ENCODE data around the gene PLCB2.

PLCB2 gene

GRCh38 chr15:40269604-40270003 is 38.1 kb downstream of the PLCB2 start:
- no peak for DNase-seq (ENCODE audit: low read depth, low spot score)
- no peaks in the 10 kb centered on the region for H3K9me3 ChIP-seq (ENCODE audit: control insufficient read depth, insufficient read depth, low read length)
- H3K27ac ChIP-seq (ENCODE audit: low read length) = no peak overlapping the region
- WGBS (ENCODE audit: insufficient coverage, insufficient read length) = no CpG with 5 or more reads among the region's 4 CpGs
- H3K36me3 ChIP-seq (ENCODE audit: control insufficient read depth, insufficient read depth, low read length) = peaks cover 2% of the 10 kb centered on the region; the same call in 1 of the 2 replicates
- H3K4me1 ChIP-seq (ENCODE audit: control insufficient read depth, insufficient read depth, low read length) = no peaks in the 10 kb centered on the region
- H3K4me3 ChIP-seq (ENCODE audit: low read length) = no peak overlapping the region
- H3K27me3 ChIP-seq (ENCODE audit: control insufficient read depth, insufficient read depth, low read length) = no peaks in the 10 kb centered on the region

GRCh38 chr15:40267670-40268069 is 40.1 kb downstream of the PLCB2 start:
- no peak for DNase-seq (ENCODE audit: low read depth, low spot score)
- Histone ChIP-seq H3K27ac (ENCODE audit: low read length) (no peak overlapping the region), H3K4me1 (ENCODE audit: control insufficient read depth, insufficient read depth, low read length) (no peaks in the 10 kb centered on the region), H3K4me3 (ENCODE audit: low read length) (no peak overlapping the region), H3K9me3 (ENCODE audit: control insufficient read depth, insufficient read depth, low read length) (no peaks in the 10 kb centered on the region), H3K36me3 (ENCODE audit: control insufficient read depth, insufficient read depth, low read length) (peaks cover 2% of the 10 kb centered on the region; the same call in 1 of the 2 replicates), H3K27me3 (ENCODE audit: control insufficient read depth, insufficient read depth, low read length) (no peaks in the 10 kb centered on the region)
- no CpG with 5 or more reads among the region's 4 CpGs for WGBS (ENCODE audit: insufficient coverage, insufficient read length)

GRCh38 chr15:40266828-40267304 is 40.9 kb downstream of the PLCB2 start:
- Histone ChIP-seq H3K36me3 (ENCODE audit: control insufficient read depth, insufficient read depth, low read length) (peaks cover 2% of the 10 kb centered on the region; the same call in 1 of the 2 replicates), H3K27me3 (ENCODE audit: control insufficient read depth, insufficient read depth, low read length) (no peaks in the 10 kb centered on the region), H3K9me3 (ENCODE audit: control insufficient read depth, insufficient read depth, low read length) (no peaks in the 10 kb centered on the region), H3K4me3 (ENCODE audit: low read length) (no peak overlapping the region), H3K4me1 (ENCODE audit: control insufficient read depth, insufficient read depth, low read length) (no peaks in the 10 kb centered on the region), H3K27ac (ENCODE audit: low read length) (no peak overlapping the region)
- no CpG with 5 or more reads among the region's 7 CpGs for WGBS (ENCODE audit: insufficient coverage, insufficient read length)
- no peak for DNase-seq (ENCODE audit: low read depth, low spot score)

- H3K9me3 ChIP-seq (ENCODE audit: control insufficient read depth, insufficient read depth, low read length) = no peaks in the 10 kb centered on the region
- no peaks in the 10 kb centered on the region for H3K4me1 ChIP-seq (ENCODE audit: control insufficient read depth, insufficient read depth, low read length)
- H3K27ac ChIP-seq (ENCODE audit: low read length) = no peak overlapping the region
- H3K36me3 ChIP-seq (ENCODE audit: control insufficient read depth, insufficient read depth, low read length) = peaks cover 2% of the 10 kb centered on the region; the same call in 1 of the 2 replicates
- no peak for DNase-seq (ENCODE audit: low read depth, low spot score)
- H3K4me3 ChIP-seq (ENCODE audit: low read length) = no peak overlapping the region
- H3K27me3 ChIP-seq (ENCODE audit: control insufficient read depth, insufficient read depth, low read length) = no peaks in the 10 kb centered on the region
- WGBS (ENCODE audit: insufficient coverage, insufficient read length) = no CpG with 5 or more reads among the region's 20 CpGs
Observed at GRCh38 chr15:40265875-40266274, 41.9 kb downstream of the PLCB2 start.

- Histone ChIP-seq H3K27me3 (ENCODE audit: control insufficient read depth, insufficient read depth, low read length) (no peaks in the 10 kb centered on the region), H3K9me3 (ENCODE audit: control insufficient read depth, insufficient read depth, low read length) (no peaks in the 10 kb centered on the region), H3K4me3 (ENCODE audit: low read length) (no peak overlapping the region), H3K4me1 (ENCODE audit: control insufficient read depth, insufficient read depth, low read length) (no peaks in the 10 kb centered on the region), H3K36me3 (ENCODE audit: control insufficient read depth, insufficient read depth, low read length) (peaks cover 2% of the 10 kb centered on the region; the same call in 1 of the 2 replicates), H3K27ac (ENCODE audit: low read length) (no peak overlapping the region)
- no peak for DNase-seq (ENCODE audit: low read depth, low spot score)
- WGBS (ENCODE audit: insufficient coverage, insufficient read length) = no CpG with 5 or more reads among the region's 10 CpGs
Observed at GRCh38 chr15:40265355-40265754, 42.4 kb downstream of the PLCB2 start.

DNA sequence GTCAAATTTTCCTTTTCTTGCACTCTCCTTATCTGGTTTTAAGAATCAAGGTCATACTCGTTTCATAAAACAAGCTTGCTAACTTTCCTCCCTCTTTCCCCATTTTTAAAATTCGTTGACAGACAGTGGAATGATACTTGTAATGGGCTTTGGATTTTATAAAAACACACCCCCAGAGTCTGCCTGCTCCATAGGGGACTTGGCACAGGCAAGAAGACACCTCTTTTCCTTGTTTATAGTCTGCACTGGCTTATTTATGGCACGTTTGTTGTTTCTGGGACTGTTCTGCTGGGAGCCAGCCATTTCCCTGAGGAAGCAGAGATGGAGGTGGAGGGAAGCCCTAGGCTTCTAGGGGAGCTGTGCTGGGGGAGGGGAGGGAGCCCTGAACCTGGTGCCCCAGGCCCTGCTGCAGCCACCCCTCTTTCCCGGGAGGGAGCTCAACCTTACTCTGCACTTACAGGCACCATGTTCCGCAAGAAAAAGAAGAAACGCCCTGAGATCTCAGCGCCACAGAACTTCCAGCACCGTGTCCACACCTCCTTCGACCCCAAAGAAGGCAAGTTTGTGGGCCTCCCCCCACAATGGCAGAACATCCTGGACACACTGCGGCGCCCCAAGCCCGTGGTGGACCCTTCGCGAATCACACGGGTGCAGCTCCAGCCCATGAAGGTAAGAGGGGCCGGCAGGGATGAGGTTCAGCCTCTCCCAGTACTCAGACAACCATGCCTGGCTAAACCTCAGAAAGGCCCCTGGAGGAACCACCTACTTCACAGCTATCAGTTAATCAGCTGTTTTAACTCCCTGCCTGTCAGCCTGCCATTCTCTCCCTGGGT is 43.2 kb downstream of the PLCB2 start:
- Histone ChIP-seq H3K36me3 (ENCODE audit: control insufficient read depth, insufficient read depth, low read length) (peaks cover 2% of the 10 kb centered on the region; the same call in 1 of the 2 replicates), H3K4me1 (ENCODE audit: control insufficient read depth, insufficient read depth, low read length) (no peaks in the 10 kb centered on the region), H3K4me3 (ENCODE audit: low read length) (no peak overlapping the region), H3K9me3 (ENCODE audit: control insufficient read depth, insufficient read depth, low read length) (no peaks in the 10 kb centered on the region), H3K27me3 (ENCODE audit: control insufficient read depth, insufficient read depth, low read length) (no peaks in the 10 kb centered on the region), H3K27ac (ENCODE audit: low read length) (no peak overlapping the region)
- no peak for DNase-seq (ENCODE audit: low read depth, low spot score)
- WGBS (ENCODE audit: insufficient coverage, insufficient read length) = no CpG with 5 or more reads among the region's 16 CpGs

- no peak for DNase-seq (ENCODE audit: low read depth, low spot score)
- no CpG with 5 or more reads among the region's 12 CpGs for WGBS (ENCODE audit: insufficient coverage, insufficient read length)
- H3K4me1 ChIP-seq (ENCODE audit: control insufficient read depth, insufficient read depth, low read length) = no peaks in the 10 kb centered on the region
Observed at GRCh38 chr15:40263024-40263754, 44.5 kb downstream of the PLCB2 start.

GRCh38 chr15:40259021-40259420 is 48.7 kb downstream of the PLCB2 start:
- Histone ChIP-seq H3K4me3 (ENCODE audit: low read length) (no peak overlapping the region), H3K36me3 (ENCODE audit: control insufficient read depth, insufficient read depth, low read length) (no peaks in the 10 kb centered on the region), H3K4me1 (ENCODE audit: control insufficient read depth, insufficient read depth, low read length) (no peaks in the 10 kb centered on the region), H3K27ac (ENCODE audit: low read length) (no peak overlapping the region), H3K27me3 (ENCODE audit: control insufficient read depth, insufficient read depth, low read length) (peaks cover 1% of the 10 kb centered on the region; the same call in 1 of the 2 replicates), H3K9me3 (ENCODE audit: control insufficient read depth, insufficient read depth, low read length) (no peaks in the 10 kb centered on the region)
- no peak for DNase-seq (ENCODE audit: low read depth, low spot score)
- WGBS (ENCODE audit: insufficient coverage, insufficient read length) = no CpG with 5 or more reads among the region's 7 CpGs

More at GRCh38 chr15:40263024-40263754, 44.5 kb downstream of the PLCB2 start:
- Histone ChIP-seq H3K9me3 (ENCODE audit: control insufficient read depth, insufficient read depth, low read length) (no peaks in the 10 kb centered on the region), H3K4me3 (ENCODE audit: low read length) (no peak overlapping the region), H3K36me3 (ENCODE audit: control insufficient read depth, insufficient read depth, low read length) (peaks cover 2% of the 10 kb centered on the region; the same call in 1 of the 2 replicates), H3K27me3 (ENCODE audit: control insufficient read depth, insufficient read depth, low read length) (no peaks in the 10 kb centered on the region), H3K27ac (ENCODE audit: low read length) (no peak overlapping the region)

DNA sequence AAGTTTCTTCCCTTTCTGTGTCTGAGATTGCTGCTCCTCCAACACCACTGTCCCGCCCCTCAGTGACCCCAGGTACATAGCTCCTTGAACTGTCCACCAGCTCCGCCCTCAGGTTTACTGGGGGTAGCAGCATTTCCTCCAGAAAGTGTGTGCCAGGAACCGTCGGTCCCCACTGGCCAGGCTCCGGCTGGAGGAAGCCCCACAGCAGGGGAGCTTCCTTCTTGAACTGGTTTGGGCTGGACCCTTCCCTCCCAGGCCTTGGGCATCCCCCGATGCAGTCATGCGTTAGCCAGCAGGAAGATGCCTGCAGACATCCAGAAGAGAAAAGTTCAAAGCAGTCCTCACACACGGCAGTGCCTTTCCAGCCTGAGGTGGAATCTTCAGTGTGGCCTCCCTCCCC is 49.2 kb downstream of the PLCB2 start:
- WGBS (ENCODE audit: insufficient coverage, insufficient read length) = no CpG with 5 or more reads among the region's 8 CpGs
- H3K36me3 ChIP-seq (ENCODE audit: control insufficient read depth, insufficient read depth, low read length) = no peaks in the 10 kb centered on the region
- no peak overlapping the region for H3K27ac ChIP-seq (ENCODE audit: low read length)
- H3K9me3 ChIP-seq (ENCODE audit: control insufficient read depth, insufficient read depth, low read length) = no peaks in the 10 kb centered on the region
- no peak overlapping the region for H3K4me3 ChIP-seq (ENCODE audit: low read length)
- H3K27me3 ChIP-seq (ENCODE audit: control insufficient read depth, insufficient read depth, low read length) = peaks cover 5% of the 10 kb centered on the region; the same call in 1 of the 2 replicates
- DNase-seq (ENCODE audit: low read depth, low spot score) = no peak
- no peaks in the 10 kb centered on the region for H3K4me1 ChIP-seq (ENCODE audit: control insufficient read depth, insufficient read depth, low read length)

DNA sequence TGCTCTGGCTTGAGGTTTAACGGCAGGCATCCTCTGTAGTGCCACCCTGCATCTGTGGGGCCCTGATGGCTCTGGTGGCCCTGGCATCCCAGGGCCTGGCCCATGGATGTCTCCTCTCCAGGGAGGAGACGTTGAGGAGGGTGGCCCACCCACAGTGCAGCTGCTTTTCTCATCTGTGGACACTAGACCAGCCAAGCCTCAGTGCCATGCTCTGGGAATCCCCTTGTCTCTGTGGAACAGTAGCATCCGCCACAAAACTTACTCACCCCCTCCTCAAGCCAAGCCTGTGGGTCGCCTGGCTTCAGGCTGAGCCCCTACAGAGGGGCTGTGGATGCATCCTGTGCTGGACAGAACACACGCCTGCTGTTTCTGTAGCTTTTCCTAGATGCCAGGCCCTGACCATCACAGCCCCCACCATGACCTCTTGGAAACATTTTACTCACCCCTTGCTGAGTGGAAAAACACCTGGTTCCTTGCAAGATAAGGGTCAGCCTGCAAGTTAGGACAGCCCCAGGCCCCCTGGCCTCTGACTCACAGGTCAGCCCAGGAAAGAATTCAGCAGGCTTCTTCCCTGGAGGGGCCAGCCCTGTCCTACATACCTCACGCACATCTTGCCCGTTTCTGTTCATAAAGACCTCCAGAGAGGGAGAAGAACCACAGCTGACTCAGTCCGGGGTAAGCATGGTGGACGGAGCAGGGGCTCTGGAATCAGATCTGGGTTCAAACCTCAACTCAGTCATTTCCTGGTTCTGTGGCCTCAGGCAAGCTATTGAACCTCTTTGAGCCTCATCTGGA is 49.9 kb downstream of the PLCB2 start:
- Histone ChIP-seq H3K4me3 (ENCODE audit: low read length) (no peak overlapping the region), H3K4me1 (ENCODE audit: control insufficient read depth, insufficient read depth, low read length) (no peaks in the 10 kb centered on the region), H3K9me3 (ENCODE audit: control insufficient read depth, insufficient read depth, low read length) (no peaks in the 10 kb centered on the region), H3K27ac (ENCODE audit: low read length) (no peak overlapping the region), H3K36me3 (ENCODE audit: control insufficient read depth, insufficient read depth, low read length) (no peaks in the 10 kb centered on the region), H3K27me3 (ENCODE audit: control insufficient read depth, insufficient read depth, low read length) (peaks cover 7% of the 10 kb centered on the region; the same call in 1 of the 2 replicates)
- DNase-seq (ENCODE audit: low read depth, low spot score) = no peak
- WGBS (ENCODE audit: insufficient coverage, insufficient read length) = no CpG with 5 or more reads among the region's 9 CpGs

Data from iPS DF 6.9 (cell line).